CD4-positive, alpha-beta T cell treated with Interleukin-4 for 1 hour (primary cell): ENCODE results near the gene PIK3CB.
"Not testable (repeated sequence)": the region's sequence is repeated elsewhere in the genome, so short reads cannot be mapped to it uniquely, and the experiment has no call there.

Experiments used
- DNase-seq, 2 donors: peaks; one replicate each; pipeline ENCODE4 v3.0.0-alpha.2; 2020 to 2022

The PIK3CB gene

DNA sequence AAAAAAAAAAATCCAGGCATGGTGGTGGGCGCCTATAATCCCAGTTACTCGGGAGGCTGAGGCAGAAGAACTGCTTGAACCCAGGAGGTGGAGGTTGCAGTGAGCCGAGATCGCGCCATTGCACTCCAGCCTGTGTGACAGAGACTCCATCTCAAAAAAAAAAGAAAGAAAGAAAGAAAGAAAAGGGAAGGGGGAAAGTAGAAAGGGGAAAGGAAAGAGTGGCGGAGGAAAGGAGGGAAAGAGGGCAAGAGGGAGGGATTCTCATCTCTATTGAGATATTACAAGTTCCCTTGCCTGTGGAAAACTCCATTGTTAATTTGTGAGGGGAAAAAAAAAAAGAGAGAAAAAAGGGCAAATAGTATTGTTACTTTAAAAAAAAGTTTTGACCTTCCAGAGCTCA is 32.5 kb downstream of the PIK3CB start:
- not testable (repeated sequence) for DNase-seq

DNA sequence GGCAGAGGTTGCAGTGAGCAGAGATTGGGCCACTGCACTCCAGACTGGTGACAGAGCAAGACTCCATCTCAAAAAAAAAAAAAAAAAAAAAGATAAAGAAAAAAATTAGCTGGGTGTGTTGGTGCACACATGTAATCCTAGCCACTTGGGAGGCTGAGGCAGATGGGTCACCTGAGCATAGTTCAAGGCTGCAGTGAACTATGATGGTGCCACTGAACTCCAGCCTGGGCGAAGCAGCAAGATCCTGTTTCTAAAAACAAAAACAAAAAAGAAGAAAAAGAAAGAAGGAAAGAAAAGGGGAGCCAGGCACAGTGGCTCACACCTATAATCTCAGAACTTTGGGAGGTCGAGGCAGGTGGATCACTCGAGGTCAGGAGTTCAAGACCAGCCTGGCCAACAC is 32.9 kb downstream of the PIK3CB start:
- no peak for DNase-seq

DNA sequence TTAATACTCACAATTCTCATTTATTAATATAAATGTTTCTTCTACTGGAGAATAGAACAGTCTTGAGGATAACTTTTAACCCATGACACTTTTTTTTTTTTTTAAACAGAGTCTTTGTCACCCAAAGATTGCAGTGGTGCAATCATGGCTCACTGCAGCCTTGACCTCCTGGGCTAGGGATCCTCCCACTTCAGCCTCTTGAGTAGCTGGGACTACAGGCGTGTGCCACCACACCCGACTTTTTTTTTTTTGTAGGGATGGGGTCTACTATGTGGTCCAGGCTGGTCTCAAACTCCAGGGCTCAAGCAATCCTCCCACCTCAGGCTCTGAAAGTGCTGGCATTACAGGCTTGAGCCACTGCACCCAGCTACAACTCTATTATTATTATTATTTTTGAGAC is 34.5 kb downstream of the PIK3CB start:
- DNase-seq, result no peak

DNA sequence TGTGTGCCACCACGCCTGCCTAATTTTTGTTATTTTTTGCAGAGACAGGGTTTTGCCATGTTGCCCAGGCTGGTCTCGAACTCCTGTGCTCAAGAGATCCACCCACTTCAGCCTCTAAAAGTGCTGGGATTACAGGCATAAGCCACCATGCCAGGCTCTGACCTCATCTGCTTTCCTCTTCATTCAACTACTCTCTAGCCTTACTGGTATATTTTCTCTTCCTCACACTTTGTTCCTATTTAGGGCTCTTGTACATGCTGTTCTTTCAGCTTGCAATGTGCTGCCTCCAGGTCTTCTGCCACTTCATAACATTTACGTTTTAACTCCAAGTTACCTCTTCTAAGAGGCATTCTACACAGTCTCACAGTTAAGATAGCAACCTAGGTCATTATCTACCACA is 34.9 kb downstream of the PIK3CB start:
- no peak for DNase-seq

DNA sequence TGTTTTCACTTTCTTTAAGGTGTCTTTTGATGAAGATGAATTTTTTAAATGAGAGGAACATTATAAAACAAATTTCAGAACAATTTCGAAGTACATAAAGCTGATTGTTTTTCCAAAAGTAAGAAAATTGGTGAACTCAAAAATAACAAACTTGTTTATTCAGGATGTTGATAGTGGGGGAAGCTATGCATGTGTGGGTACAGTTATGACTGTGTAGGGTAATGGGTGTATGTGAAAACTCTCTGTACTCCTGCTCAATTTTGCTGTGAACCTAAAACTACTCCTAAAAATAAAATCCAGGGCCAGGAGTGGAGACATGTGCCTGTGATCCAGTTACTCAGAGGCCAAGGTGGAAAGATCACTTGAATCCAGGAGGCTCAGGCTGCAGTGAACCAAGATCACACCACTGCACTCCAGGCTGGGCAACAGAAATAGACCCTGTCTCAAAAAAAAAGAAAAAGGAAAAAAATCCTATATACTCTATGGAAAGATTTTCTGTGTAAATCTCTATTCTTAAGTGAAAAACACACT is 37.2 kb downstream of the PIK3CB start:
- no peak for DNase-seq

DNA sequence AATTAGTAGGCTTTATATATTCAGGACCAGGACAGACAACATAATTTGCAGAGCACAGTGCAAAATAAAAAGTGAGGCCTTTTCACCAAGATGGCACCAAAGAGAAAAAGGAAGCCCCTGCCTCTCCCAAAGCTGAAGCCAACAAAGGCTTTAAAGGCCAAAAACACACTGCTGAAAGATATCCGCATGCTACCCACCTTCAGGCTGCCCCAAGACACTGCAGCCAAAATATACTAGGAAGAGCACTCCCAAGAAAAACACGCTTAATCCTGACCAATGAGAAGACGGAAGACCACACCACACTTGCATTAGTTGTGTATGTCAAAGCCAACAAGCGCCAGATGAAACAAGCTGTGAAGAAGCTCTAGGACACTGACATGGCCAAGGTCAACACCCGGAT is 38.0 kb downstream of the PIK3CB start:
- DNase-seq, result no peak

DNA sequence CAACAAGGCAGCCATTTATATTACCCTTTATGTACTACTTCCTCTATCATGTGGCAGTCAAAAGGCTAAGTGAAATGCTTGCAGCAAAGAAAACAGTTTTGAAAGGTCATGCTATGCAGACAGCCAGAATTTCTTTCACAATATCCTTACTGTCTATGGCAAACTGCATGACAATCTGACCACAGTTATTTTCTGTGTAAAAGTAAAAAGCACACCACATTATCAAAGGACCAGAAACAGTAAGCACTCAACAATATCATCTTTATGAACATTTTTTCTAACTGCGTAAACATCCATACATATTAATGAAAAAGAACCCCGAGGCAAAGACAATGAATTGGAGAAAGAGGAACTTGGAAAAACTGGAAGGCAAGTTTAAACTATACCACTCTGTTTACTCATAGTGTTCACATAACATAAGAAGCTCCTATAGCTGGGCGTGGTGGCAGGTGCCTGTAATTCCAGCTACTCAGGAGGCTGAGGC is 47.9 kb downstream of the PIK3CB start:
- DNase-seq, result no peak

DNA sequence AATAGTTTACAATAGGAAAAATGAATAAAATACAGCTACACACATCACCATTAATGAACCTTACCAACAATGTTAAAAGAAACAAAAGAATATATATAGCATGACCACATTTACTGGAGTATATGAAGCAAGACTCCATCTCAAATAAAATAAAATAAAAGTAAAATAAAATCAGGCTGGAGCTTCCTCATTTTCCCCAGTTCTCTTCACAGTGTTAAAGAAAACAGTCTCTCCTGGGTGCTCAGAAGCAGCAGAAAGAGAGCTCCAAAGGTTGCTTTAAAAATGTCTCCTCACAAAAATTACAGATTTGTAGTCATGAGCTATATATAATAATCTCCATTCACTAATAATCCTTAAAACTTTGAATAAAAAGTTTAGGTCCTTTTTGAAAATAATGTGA is 48.8 kb downstream of the PIK3CB start:
- no peak for DNase-seq

DNA sequence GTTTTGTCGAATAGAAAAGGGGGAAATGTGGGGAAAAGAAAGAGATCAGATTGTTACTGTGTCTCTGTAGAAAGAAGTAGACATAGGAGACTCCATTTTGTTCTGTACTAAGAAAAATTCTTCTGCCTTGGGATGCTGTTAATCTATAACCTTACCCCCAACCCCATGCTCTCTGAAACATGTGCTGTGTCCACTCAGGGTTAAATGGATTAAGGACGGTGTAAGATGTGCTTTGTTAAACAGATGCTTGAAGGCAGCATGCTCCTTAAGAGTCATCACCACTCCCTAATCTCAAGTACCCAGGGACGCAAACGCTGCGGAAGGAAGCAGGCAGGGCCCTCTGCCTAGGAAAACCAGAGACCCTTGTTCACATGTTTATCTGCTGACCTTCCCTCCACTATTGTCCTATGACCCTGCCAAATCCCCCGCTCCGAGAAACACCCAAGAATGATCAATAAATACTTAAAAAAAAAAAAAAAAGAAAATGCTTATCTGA is 49.3 kb downstream of the PIK3CB start:
- DNase-seq, result not testable (repeated sequence)

DNA sequence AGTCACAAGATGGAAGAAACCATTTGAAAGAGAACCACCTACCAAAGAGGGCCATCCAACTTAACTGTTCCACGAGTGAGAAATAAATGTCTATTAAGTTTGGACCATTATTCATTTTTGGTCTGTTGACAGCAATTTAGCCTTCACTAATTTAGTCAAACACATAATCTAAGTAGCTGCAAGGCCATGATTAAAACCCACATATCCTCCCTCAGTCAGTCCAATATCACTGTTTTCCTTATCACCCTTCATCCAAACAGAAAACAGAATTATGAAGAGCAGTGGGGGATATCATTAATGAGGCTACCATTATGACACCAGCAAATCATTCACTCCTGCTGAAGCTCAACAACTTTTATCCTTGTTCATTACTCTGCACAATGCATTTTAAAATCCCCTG is 52.0 kb downstream of the PIK3CB start:
- DNase-seq, result no peak

DNA sequence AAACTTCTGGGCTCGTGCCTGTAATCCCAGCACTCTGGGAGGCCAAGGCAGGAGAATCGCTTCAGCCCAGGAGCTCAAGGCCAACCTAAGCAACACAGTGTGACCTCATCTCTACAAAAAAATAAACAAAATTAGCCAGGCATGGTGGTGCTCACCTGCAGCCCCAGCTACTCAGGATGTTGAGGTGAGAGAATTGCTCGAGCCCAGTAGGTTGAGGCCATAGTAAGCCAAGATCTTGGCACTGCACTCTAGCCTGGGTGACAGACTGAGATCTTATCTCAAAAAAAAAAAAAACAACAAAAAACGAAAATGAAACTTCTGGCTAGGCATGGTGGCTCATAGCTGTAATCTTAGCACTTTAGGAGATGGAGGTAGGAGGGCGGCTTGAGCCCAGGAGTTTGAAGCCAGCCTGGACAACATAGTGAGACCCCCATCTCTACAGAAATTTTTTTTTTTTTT is 53.7 kb downstream of the PIK3CB start:
- peak; percentile 64 to 82 for DNase-seq

DNA sequence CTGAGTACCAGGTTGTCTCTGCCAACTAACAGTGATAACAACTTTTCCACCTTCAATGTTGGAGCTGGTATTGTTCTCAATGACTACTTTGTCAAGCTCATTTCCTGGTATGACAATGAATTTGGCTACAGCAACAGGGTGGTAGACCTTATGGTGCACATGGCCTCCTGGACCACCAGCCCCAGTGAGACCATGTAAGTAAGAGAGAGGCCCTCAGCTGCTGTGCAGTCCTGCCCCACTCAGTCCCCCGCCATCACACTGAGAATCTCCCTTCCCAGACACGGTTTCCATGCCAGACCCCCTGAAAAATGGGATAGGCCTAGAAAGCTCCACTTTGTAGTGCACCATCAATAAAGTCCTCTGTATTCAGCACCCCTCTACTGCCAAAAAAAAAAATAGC is 56.1 kb downstream of the PIK3CB start:
- no peak for DNase-seq

DNA sequence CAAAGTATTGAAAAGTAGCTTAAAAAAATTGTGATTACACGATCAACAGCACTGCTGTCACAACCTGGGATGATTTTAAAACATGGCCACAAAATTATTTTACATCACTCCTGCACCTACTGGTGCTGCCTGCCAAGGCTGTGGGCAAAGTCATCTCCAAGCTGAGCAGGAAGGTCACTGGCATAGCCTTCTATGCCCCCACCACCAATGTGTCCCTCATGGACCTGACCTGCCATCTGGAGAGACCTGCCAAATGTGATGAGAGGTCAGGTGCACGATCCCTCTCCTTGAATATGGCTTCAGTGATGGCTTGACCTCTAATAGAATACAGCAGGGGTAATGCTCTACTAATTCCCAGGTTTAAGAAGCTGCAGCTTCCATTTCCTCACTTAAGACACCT is 57.8 kb downstream of the PIK3CB start:
- no peak for DNase-seq

DNA sequence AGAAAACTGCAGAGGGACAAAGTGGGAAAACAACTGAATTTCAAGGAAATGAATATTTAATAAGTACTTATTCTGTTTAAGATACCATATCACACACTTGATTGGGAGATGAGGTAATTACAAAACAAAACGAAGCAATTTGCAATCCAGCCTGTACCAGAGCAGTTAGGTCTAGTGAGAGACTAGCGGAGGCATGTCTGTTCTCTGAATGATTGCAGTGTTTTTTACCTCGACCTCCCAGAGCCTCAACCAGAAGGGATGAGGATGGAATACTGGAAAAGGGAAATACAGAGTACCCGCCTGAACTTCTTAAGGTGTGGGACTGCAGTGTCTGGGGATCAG is 59.5 kb downstream of the PIK3CB start:
- no peak for DNase-seq

DNA sequence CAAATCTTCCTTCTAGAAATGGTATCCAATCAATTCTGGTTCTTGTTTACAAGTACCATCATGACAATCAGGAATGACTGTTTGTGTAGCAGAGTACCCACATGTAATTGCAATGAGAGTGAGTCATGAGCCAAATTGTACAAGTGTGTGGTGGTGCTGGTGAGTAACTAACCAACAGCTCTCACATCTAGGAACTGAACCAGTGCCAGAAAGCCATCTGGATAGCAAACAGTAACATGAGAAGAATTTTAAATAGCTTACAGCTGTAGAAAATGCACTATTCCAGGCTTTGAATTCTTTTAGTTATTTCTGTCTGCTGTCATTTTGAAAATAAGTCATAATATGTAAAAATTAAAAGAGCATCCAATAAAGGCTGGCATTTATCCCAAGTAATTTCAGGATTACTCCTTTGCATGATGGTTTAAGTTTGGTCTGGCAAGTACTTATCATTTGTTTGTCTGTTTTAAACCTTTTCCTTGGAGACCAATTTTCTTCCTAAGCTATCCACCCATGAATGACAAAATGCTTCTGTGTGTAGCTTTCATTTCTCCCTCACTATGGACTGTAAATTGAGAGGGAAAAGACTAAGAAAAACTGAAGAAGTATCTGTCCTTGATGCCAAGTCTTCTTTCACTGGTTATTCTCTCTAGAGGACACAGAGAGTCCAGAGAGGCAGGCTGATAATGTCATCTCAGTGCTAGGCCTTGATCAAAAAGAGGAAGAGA is 60.0 kb downstream of the PIK3CB start:
- DNase-seq, result no peak

DNA sequence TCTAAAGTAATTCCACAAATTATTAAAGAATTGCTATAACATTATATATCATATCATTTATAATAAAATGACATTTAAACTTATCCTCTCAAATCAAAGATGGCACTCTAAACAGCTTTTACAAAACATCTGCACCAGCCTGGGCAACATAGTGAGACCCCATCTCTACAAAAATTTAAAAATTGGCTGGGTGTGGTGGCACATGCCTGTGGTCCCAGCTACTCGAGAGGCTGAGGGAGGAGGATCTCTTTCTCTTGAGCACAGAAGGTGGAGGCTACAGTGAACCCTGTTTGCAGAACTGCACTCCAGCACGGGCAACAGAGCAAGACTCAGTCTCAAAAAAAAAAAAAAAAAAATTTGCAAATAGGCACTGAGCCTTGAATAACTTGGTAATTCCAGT is 63.1 kb downstream of the PIK3CB start:
- no peak for DNase-seq

DNA sequence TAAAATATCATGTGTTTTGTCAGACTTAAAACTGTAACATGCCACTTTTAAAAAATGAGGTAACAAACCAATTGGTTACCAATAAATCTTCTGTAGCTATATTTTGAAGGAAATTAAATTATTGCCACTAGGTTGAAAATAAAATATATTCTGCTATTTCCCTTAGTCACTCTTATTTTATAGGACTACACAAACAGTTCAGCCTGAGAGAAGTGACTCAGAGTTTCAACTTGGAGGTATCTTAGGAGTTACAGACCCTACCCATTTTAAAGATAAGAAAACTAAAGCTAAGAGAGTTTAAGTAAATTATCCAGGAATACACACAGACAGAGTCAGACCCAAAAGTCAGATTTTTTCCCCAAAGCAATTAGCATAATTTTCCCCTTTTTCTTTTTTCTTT is 65.1 kb downstream of the PIK3CB start:
- no peak for DNase-seq

DNA sequence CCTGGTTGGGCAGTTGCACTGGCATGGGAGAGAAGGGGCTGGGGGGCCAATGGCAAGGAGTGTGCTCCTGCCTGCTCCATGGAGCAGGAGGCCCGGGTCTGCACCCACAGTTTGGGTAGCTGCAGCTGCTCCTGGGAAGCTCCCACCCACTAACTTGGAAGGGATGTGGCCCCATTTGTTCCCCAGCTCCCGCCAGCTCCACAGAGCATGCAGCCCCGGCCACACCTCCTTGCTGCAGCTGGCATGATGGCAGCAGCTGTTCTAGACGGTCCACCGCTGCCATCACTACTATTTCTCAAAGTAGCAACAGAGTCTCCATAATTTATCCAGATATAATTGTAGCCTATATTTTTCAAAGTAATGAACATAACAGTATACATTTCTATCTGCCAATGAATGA is 65.8 kb downstream of the PIK3CB start:
- no peak for DNase-seq

DNA sequence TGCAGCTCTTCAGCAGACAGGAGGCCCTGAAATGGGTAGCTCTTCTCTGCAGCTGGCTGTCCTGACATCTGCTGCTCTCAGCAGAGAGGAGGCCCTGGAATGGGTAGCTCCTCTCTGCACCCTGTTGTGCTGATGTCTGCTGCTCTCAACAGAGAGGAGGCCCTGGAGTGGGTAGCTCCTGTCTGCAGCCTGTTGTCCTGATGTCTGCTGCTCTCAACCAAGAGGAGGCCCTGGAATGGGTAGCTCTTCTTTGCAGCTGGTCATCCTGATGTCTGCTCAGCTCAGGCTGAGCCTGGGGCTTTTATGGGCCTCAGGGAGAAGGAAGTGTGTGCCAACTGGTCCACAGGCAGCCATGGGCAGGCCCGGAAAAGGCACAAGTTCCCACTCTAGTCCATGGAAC is 66.6 kb downstream of the PIK3CB start:
- DNase-seq, result no peak

DNA sequence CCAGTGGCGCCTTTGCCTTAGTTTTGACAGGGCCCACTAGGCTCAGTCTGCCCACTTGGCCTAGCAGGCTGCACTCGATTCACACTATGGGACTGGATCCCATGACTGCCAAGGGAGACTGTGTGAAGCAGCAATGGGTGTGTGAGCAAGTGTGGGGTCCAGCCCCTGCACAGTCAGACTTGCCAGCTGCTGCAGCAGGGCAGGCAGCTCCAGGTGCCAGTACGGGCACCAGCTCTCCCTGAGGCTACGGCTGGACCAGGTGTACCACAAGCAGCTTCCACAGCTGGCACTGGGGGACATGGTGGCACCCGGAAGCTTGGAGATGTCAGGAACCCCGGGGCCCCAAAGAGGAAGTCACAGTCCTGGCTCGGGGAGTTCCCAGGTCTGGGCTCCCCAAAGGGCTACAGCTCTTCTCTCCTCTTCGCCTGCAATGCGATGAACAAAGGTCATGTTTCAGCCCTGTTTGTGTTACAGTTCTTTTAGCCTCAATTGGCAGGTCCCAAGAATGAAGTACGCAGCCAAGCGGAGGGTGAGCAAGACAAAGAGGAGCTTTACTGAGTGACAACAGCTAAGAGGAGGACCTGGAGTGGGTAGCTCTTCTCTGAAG is 67.1 kb downstream of the PIK3CB start:
- no peak for DNase-seq

DNA sequence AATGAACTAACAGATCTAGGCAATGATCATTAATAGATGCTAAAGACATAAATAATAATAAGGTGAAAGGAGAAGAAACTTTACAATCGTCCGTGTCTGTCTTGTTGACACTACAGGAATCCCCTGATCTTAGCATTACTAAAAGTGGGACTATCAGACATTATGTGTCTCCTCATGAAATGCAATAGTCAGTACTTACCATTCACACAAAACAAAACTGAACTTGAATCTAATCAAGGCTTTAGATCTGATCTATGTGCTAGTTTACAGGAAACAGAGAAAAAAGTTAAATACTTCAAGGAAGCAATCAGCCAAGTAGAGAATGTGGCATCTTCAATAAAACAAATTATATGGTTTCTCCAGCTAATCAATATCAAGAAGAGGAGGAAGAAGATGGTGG is 73.7 kb downstream of the PIK3CB start:
- no peak for DNase-seq

DNA sequence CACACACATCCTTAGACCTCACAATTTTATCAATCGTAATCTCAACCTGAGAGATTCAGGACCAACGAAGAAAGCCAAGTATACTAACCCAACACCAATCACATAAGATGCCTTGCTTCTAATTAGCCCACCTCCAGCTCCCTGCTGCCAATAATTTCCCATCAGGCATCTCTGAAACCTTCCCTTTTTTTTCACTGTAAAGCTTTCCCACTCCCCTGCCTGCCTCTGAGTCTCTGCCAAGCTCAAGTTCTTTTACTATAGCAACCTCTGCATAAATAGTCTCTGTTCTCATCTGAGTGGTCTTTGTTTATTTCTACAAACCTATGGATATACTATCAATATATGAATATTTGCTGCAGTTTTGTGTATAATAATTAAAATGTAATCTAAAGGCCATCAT is 86.5 kb downstream of the PIK3CB start:
- DNase-seq, result no peak

DNA sequence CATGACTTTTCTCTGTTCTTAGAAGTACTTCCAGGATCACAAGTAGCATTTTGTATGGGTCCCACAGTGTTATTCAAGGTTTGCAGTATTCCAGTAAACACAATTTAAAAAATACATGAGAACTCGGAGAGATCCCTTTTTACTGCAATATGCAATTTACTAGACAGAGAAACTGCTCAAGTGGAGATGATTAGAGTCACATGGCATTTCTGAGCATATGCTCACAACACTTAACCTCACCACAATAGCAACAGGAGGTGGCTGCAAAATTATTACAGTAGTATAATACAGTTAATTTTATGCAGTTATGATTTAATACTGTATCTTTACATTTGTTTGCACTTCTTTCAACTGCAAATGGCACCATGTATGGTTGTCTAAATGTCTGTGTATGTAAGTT is 87.5 kb downstream of the PIK3CB start:
- DNase-seq, result no peak

DNA sequence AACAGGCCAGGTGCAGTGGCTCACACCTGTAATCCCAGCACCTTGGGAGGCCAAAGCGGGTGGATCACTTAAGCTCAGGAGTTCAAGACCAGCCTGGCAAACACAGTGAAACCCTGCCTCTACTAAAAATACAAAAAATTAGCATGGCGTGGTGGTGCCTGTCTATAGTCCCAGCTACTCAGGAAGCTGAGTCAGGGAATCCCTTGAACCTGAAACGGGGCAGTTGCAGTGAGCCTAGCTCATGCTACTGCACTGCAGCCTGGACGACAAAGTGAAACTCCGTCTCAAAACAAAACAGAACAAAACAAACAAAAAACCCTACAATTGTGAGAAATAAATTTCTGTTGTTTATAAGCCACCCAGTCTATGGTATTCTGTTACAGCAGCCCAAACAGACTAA is 94.7 kb downstream of the PIK3CB start:
- DNase-seq, result no peak

DNA sequence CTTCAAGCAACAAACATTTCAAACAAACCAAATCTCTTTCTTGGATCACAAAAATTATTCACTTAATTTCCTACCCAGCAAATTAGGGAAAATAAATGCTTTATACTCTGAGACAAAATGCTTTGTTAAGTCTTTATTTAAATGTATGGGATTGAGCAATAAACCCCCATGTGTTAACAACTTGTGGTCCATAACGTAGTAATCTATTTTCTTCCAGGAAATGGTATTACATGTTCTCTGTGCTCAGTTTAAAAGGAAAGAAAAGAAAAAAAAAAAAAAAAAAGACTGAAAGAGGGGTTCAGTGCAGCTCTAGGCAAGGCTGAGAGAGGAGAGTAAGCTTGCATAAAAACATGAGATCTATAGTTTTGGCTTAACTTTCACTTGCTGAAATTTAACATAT is 102.3 kb downstream of the PIK3CB start:
- DNase-seq, result no peak
